ENCODE data around the gene DCUN1D5. TPM values are rescaled to one million over a fixed set of nuclear protein-coding genes. Genes with fewer than 3 reads are reported as not detected.

DCUN1D5 gene
- total RNA-seq, 1 donor from 2014 or later = 32.8 TPM

DNA sequence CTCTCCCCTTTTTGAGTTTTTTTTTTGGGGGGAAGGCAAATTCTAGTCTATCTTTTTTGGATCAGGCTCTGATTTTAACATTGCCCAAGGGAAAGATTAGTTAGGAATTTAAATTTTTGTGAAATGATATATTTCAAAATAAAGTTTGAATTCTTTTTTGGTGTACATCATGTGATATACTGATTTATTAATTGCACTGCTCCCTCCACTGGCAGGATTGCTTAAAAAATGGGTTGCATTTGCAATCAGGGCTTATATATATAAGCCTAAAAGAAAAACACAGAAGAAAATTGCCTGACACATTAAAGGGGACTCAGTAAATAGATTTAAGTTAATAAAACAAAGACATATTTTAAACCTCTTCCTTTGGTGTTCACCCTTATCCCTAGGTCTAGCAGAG is 18.4 kb upstream of the DCUN1D5 start:
- H3K4me3 Mint-ChIP-seq = peak overlapping the region; percentile 99
- H3K9me3 Mint-ChIP-seq = no peaks in the 10 kb centered on the region
- peaks cover 13% of the 10 kb centered on the region for H3K36me3 Mint-ChIP-seq
- peaks cover 16% of the 10 kb centered on the region for H3K4me1 Mint-ChIP-seq (ENCODE audit: unreplicated experiment)
- no peak for DNase-seq (ENCODE audit: extremely low spot score, unreplicated experiment)
- TF ChIP-seq CTCF (conservative IDR thresholded peaks at IDR 0.05) = peak; percentile 39
- no peak overlapping the region for H3K27ac Mint-ChIP-seq
- H3K27me3 Mint-ChIP-seq = no peaks in the 10 kb centered on the region

DNA sequence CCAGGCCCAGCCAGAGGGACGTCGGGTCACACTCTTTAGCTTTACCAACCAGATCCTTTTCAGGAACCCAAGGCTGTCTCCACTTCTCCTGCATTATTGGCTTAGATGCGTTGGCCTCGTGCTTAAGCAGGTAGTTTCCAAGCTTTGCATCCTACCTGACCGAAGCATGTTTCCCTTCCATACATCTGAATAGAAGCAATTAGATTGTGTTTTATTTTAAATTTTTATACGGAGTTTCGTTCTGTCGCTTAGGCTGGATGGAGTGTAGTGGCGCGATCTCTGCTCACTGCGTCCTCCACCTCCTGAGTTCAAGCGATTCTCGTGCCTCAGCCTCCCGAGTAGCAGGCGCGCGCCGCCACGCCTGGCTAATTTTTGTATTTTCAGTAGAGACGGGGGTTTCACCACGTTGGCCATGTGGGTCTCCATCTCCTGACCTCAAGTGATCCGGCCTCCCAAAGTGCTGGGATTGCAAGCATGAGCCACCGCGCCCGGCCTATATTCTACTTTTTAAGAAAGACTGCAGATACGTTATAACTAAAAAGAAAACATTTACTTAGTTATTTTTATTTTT is 17.9 kb upstream of the DCUN1D5 start:
- no peaks in the 10 kb centered on the region for H3K9me3 Mint-ChIP-seq
- H3K27me3 Mint-ChIP-seq = no peaks in the 10 kb centered on the region
- peak overlapping the region; percentile 94 for H3K27ac Mint-ChIP-seq
- peaks cover 10% of the 10 kb centered on the region for H3K36me3 Mint-ChIP-seq
- no peak for TF ChIP-seq CTCF (conservative IDR thresholded peaks at IDR 0.05)
- H3K4me1 Mint-ChIP-seq (ENCODE audit: unreplicated experiment) = peaks cover 16% of the 10 kb centered on the region
- no peak for DNase-seq (ENCODE audit: extremely low spot score, unreplicated experiment)
- H3K4me3 Mint-ChIP-seq = peak overlapping the region; percentile 99

DNA sequence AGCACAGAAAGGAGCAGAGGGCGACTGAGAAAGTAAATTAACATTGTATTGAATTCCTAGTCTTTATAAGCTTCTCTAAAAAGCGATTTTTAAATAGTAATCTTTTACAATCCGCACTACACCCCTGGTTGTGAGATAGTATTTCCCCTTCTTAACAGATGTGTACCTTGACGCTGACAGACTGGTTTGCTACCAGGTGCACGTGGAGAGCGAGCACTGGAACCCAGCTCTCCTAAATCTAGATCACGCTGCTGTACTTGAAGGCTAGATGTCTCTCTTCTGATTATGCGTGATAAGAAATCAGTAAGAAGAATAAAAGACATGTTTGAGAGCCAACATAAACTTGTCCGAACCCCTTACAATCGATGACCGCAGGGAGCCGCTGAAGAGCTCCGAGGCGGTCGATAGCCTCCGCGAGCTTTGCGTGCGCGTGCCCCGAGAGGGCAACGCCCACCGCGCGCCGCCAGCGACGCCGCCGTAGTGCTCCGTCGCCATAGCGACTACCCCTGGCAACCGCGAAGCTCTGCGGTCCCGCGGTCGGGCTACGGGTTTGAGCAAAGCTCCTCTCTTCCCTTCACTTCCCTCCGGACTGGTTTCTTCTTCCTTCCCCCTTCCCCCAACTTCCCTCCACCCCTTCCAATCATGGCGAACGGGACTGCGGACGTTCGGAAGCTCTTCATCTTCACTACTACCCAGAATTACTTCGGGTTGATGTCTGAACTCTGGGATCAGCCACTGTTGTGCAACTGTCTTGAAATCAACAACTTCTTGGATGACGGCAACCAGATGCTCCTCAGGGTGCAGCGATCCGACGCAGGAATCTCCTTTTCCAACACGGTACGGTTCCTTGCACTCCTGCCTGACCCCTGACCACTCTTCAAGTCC is 17.2 kb upstream of the DCUN1D5 start, which contains the start of gene DYNC2H1:
Gene DYNC2H1 (plus strand): TSS at position 494 of the 885 bp plus-strand sequence. CDS start 149 bp downstream, at position 643.
- DNase-seq (ENCODE audit: extremely low spot score, unreplicated experiment) = peak; percentile 91
- H3K27me3 Mint-ChIP-seq = peaks cover 6% of the 10 kb centered on the region
- H3K27ac Mint-ChIP-seq = peak within 1 kb of the TSS; percentile 94
- H3K4me3 Mint-ChIP-seq = peak within 1 kb of the TSS; percentile 99
- peaks cover 3% of the 10 kb centered on the region for H3K36me3 Mint-ChIP-seq
- peaks cover 16% of the 10 kb centered on the region for H3K4me1 Mint-ChIP-seq (ENCODE audit: unreplicated experiment)
- TF ChIP-seq CTCF (conservative IDR thresholded peaks at IDR 0.05) = peak; percentile 68
- no peaks in the 10 kb centered on the region for H3K9me3 Mint-ChIP-seq

GRCh38 chr11:103097279-103097678 is 5.3 kb upstream of the DCUN1D5 start:
- no peak overlapping the region for H3K4me3 Mint-ChIP-seq
- H3K36me3 Mint-ChIP-seq = no peaks in the 10 kb centered on the region
- H3K9me3 Mint-ChIP-seq = no peaks in the 10 kb centered on the region
- peaks cover 5% of the 10 kb centered on the region for H3K4me1 Mint-ChIP-seq (ENCODE audit: unreplicated experiment)
- no peak for TF ChIP-seq CTCF (conservative IDR thresholded peaks at IDR 0.05)
- no peak overlapping the region for H3K27ac Mint-ChIP-seq
- H3K27me3 Mint-ChIP-seq = peaks cover 21% of the 10 kb centered on the region
- DNase-seq (ENCODE audit: extremely low spot score, unreplicated experiment) = no peak

DNA sequence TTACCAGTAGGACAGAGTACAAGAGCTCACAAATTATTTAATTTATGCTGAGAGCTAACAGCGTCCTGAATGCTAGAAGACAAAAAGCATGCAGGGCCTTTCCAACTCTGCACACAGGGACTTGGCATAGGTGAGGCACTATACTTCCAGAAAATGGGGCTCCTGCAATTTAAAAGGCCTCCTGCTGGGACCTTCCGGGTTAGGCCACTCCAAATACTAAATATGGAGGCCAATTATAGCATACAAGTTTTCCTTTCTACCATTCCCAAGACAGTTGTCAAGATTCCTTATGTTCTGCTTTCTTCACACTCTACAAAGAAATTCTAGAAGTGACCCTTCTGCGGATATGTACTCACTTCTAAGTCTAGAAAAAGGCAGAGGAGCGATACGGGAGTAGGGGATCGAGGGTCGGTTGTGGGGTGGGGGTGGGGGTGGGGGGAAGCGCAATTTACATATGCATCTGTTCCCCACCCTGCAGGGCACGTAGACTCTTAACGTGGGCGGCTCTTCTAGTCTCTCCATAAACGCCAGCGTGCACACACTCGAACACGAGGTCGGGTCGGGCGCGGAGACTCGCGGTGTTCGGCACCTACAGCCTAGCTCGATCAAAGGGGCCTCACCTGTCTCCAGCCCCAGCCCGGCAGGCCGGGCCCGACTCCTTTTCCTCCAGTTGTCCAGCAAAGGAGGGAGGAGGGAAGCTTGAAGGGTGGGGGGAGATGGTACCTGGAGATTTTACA is 728 bp downstream of the DCUN1D5 start:
- no peaks in the 10 kb centered on the region for H3K9me3 Mint-ChIP-seq
- H3K36me3 Mint-ChIP-seq = no peaks in the 10 kb centered on the region
- no peak for DNase-seq (ENCODE audit: extremely low spot score, unreplicated experiment)
- peak overlapping the region; percentile 94 for H3K4me3 Mint-ChIP-seq
- TF ChIP-seq CTCF (conservative IDR thresholded peaks at IDR 0.05) = peak; percentile 16
- peak overlapping the region; percentile 97 for H3K27ac Mint-ChIP-seq
- peaks cover 21% of the 10 kb centered on the region for H3K27me3 Mint-ChIP-seq
- H3K4me1 Mint-ChIP-seq (ENCODE audit: unreplicated experiment) = peaks cover 22% of the 10 kb centered on the region

Data from type B pancreatic cell (in vitro differentiated cells).